ENCODE results near the gene FAM83D. TPM values are rescaled to one million over a fixed set of nuclear protein-coding genes. Genes with fewer than 3 reads are reported as not detected.

The FAM83D gene
- total RNA-seq, 1 experiment from 2014 or later, result 48.1 TPM

GRCh38 chr20:38883981-38884733 is 42.1 kb upstream of the FAM83D start:
- peaks cover 12 to 20% of the 10 kb centered on the region in 2 experiments for H3K4me1 Mint-ChIP-seq
- Histone ChIP-seq H3K4me2 (ENCODE audit: insufficient read depth, insufficient read length, low read length) (no peak overlapping the region), H3K14ac (ENCODE audit: insufficient read depth, low read length) (no peak overlapping the region; the same call in 1 of the 2 replicates), H3K56ac (ENCODE audit: insufficient read length, low read depth, low read length) (no peak overlapping the region), H3K18ac (ENCODE audit: insufficient read length, low read depth, low read length) (no peak overlapping the region), H3T11ph (ENCODE audit: low read length) (no peak overlapping the region), H4K20me1 (ENCODE audit: control insufficient read depth, insufficient read depth, insufficient read length) (no peaks in the 10 kb centered on the region), H3K79me1 (ENCODE audit: insufficient read depth, low read depth, low read length, poor library complexity, severe bottlenecking) (no peaks in the 10 kb centered on the region), H2AK5ac (ENCODE audit: insufficient read length, low read length) (no peak overlapping the region), H3K9ac (ENCODE audit: extremely low read depth, insufficient read length, low read length) (no peak overlapping the region), H3K23me2 (ENCODE audit: insufficient read length, low read depth, low read length, poor library complexity, severe bottlenecking) (no peaks in the 10 kb centered on the region), H2AFZ (ENCODE audit: low read length) (no peak overlapping the region), H2BK20ac (ENCODE audit: low read depth, low read length, poor library complexity, severe bottlenecking) (no peak overlapping the region), H2BK5ac (ENCODE audit: insufficient read length, low read length) (no peak overlapping the region), H3K4ac (ENCODE audit: low read depth, low read length) (no peak overlapping the region), H4K8ac (replicated peaks; ENCODE audit: insufficient read length, low read depth, low read length) (no peak overlapping the region), H2BK15ac (ENCODE audit: low read depth, low read length) (no peak overlapping the region), H3K9me3 (ENCODE audit: control insufficient read depth, low read depth, low read length) (no peaks in the 10 kb centered on the region), H4K91ac (ENCODE audit: insufficient read length, low read depth, low read length) (no peak overlapping the region), H3K27ac (ENCODE audit: insufficient read length, low read depth, low read length) (no peak overlapping the region), H3K79me2 (ENCODE audit: insufficient read depth, low read length) (no peaks in the 10 kb centered on the region), H3K23ac (ENCODE audit: insufficient read length, low read depth, low read length) (no peak overlapping the region), H3K4me1 (ENCODE audit: insufficient read depth, low read length) (no peaks in the 10 kb centered on the region), H3K27me3 (ENCODE audit: insufficient read depth, low read length) (no peaks in the 10 kb centered on the region), H4K5ac (ENCODE audit: insufficient read length, low read depth, low read length) (no peak overlapping the region), H2BK120ac (ENCODE audit: low read depth, low read length, poor library complexity, severe bottlenecking) (no peak overlapping the region), H2BK12ac (ENCODE audit: insufficient read length, low read depth, low read length) (no peak overlapping the region)
- TF ChIP-seq CTCF (conservative IDR thresholded peaks at IDR 0.05), result no peak
- no CpG with 5 or more reads among the region's 13 CpGs for whole genome bisulfite sequencing (ENCODE audit: extremely low coverage, insufficient read length, low lambda C conversion rate)
- H3K27me3 Mint-ChIP-seq (ENCODE audit: low read depth), result no peaks in the 10 kb centered on the region
- H3K4me3 Mint-ChIP-seq, result no peak overlapping the region
- no peak for DNase-seq
- H3K36me3 Mint-ChIP-seq (ENCODE audit: insufficient read depth in 1 of 3, low read depth in 3 of 3), result no peaks in the 10 kb centered on the region
- 0 out of 7 replicates have a peak overlapping the region, but pooled peaks of 1 of the 3 experiments have one; percentile 49 for H3K27ac Mint-ChIP-seq
- no peaks in the 10 kb centered on the region for H3K9me3 Mint-ChIP-seq
